GM19395 (cell line): ENCODE measurements around the gene GADD45A.
A peak's percentile ranks its signal among the peaks of the same experiment; 100 is the strongest.
"Not testable (repeated sequence)": the region's sequence is repeated elsewhere in the genome, so short reads cannot be mapped to it uniquely, and the experiment has no call there.

ENCODE experiments used
- ATAC-seq: cut with Tn5 transposase; IDR thresholded peaks from one replicate; pipeline ENCODE4 v1.9.1; 2021; ENCODE audit warnings: mild to moderate bottlenecking, moderate library complexity; ENCODE audit not compliant: unreplicated experiment

Gene GADD45A

DNA sequence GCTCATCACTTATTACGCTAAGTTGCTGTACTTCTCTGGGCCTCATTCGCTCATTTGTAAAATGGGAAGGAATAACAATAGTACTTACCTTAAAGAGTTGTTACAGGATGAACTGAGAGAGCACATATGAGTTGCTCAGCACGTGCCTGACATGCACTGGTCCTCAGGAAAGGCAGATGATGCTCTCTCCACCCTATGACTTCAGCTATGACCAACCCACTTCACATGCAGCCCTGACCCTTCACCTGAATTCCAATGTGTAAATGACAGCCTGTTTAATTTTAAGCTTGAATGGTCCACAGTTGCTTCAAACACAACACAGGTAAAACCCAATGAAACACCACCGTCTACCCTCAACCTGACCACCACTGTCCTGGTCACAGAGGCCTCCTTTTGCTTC, 32.9 kb downstream of the GADD45A start:
- ATAC-seq = no peak

- ATAC-seq = no peak
Observed at GRCh38 chr1:67719329-67720196, 34.6 kb downstream of the GADD45A start.

- ATAC-seq = no peak
Observed at GRCh38 chr1:67721112-67721511, 36.1 kb downstream of the GADD45A start.

DNA sequence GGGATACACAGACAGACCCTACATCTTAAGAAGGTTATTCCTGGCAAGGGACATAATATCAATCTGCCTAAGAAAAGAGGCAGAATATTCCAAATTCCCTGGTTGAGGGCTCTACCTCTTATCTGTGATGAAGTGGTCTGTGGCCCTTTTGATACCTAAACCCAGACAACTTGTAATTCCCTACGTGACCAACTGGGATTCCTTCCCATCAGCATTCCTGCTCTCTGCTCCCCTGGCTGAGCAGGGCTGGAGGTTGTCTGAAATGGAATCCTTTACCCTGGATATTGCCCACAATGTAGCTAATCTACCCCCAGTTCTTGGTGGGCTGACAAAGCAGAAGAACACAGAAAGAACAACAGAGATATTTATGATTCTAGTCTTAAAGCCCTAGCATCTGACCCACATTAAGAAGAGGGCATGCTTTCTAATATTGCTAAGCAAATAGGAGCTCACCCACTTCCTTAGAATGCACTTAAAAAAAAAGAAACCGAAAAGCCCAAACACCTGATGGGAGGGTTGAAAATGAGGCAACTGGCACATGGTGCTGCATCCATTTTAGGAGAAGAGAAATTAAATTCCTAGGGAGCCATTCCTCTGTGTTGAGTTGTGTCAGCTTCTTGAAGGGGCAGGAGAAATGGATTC, 36.8 kb downstream of the GADD45A start:
- ATAC-seq = no peak

- ATAC-seq = no peak
Observed at GRCh38 chr1:67722292-67722944, 37.4 kb downstream of the GADD45A start.

DNA sequence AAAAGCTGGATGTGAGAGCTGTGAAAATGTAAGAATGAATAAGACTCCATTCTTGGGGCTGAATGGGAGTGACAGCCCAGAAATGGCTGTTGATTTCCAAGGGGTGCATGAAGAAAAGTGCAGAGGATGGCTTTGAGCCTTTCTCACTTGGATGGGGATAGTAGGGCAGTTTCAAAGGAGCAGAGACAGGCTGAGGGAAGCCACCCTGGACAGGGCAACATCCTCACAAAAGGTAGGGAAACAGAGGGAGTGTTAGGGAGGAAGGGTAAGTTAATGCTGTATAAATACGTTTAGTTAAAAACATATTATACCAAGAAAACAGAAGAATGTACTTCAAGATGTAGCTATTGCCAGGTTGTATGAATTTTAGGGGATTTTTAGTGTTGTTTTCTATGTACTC, 38.1 kb downstream of the GADD45A start:
- no peak for ATAC-seq

DNA sequence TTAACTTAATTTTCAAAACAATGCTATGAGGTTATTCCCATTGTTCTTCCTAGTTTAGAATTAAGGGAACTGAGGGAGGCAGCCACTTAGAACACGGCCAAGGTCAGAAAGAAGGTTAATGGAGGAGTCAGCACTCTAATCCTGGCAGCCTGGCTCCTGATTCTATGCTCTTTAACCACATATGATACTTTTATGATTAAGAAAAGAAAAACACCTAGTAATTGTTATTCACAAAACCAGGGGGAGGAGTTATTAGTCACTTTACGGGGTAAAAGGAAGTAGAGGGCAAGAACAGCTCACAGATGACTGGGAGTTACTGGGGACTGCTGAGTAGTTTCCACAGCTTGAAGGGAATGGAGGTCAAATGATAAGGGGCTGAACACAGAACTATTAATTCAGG, 38.6 kb downstream of the GADD45A start:
- ATAC-seq = peak; percentile 75

DNA sequence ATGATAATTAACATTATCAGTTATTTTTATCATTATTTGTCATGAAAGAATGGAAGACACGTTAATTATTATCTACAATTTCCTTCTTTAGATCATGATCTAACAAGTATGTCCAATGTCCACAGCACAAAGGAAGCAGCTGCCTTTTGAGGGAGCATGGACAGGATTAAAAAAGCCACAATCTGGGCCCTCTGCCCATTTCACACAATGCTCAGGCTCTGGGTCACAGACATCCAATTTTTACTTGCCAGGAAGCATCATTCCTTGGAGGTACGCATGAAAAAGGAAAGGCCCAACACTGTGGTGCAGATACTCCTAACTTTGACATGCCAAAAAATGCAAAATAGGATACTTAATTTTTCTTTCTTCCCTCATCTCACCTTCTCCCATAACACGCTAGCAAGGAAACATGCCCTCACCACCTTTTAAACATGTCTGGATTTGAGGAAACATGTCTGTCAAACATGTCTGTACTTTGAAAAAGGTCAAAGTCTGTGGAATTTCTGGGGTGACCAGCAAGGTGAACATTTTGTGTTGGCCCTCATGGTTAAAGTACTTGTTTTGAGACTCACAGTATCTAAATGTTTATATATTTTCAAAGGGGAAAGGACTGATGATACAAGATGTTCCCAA, 40.0 kb downstream of the GADD45A start:
- no peak for ATAC-seq

DNA sequence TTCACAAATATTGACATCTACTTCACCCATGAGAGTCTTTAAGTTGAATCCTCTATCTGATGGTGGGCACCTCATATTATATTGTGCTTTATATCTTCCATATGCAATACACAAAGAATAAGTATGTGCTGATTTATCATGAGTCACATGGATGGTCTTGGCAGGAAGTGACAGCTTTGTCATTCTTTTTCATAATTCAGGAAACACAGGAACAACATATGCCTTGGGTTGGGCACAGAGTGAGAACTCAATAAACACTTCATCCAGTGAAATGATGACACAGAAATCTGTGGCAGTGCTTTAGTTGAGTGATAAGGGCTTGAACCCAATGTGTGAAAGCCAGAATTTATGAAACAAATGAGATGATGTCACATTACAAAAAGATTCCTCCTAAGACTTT, 41.2 kb downstream of the GADD45A start:
- ATAC-seq = no peak

- ATAC-seq = no peak
Observed at GRCh38 chr1:67729872-67730271, 44.9 kb downstream of the GADD45A start.

DNA sequence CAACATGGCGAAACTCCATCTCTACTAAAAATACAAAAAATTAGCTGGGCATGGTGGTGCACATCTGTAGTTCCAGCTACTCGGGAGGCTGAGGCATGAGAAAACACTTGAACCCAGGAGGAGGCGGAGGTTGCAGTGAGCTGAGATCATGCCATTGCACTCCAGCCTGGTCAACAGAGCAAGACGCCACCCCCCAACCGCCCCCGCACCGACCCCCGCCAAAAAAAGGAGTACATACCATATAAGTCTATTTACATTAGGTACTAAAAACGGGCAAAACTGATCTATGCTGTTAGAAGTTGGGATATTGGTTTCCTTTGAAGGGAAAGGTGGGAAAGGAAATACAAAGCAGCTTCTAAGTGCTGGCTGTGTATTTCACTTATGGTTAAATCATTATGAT, 45.3 kb downstream of the GADD45A start:
- ATAC-seq = not testable (repeated sequence)

DNA sequence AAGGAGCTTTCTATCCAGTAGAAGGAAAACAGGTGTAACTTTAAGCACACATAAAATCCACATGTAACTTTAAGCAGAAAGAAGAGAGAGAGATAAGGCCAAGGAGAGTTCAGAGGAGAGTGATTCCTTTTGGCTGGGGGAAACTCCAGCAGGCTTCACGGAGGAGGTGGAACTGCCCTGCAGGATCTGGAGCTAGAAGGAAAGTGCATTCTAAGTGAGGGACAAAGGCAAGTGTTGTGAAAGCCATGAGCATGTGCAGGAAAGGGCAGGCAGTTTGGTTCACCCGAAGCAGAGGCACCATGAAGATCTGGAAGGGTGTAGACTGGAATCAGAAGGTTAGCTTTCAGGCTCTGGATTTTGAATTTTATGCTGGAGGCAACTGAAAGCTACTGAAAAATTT, 46.3 kb downstream of the GADD45A start:
- ATAC-seq = no peak

GRCh38 chr1:67732750-67733151, 47.8 kb downstream of the GADD45A start:
- ATAC-seq = peak; percentile 23

GRCh38 chr1:67733681-67734322, 48.8 kb downstream of the GADD45A start:
- no peak for ATAC-seq

DNA sequence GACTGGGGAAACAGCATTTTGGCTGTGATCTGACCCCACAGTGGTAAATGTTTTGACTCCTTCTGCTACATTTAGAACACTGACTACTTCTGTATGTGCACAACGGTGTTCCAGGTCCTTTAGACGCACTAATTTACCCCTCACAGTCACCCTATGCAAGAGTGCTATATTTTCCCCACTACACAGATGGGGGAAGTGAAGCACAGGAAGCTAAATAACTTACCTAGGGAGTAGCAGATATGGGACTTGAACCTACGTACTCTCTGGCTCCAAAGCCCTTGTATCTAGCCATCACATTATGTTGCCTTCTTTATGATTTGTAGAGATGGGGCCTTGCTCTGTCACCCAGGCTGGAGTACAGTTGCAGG, 49.3 kb downstream of the GADD45A start:
- no peak for ATAC-seq

- ATAC-seq = no peak
Observed at GRCh38 chr1:67735206-67735605, 50.2 kb downstream of the GADD45A start.

GRCh38 chr1:67735806-67736627, 51.0 kb downstream of the GADD45A start:
- peak; percentile 95 for ATAC-seq

DNA sequence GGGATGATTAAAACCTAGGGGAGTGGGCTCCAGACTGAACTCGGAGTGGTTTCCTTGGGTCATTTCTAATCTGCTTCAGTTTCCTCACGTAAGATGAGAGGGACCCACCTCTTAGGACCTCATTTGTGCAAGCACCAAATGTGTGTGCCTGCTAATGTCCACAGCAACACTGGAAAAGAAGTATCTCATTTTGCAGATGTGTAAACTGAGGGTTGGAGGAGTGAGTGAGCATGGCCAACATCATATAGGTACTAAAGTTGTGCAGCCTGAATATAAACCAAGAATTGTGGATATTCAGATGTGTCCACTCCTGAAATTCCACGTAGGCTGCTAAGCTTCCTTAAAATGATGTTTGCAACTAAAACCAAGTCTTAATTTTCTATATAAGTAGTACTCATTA, 51.7 kb downstream of the GADD45A start:
- ATAC-seq = no peak

DNA sequence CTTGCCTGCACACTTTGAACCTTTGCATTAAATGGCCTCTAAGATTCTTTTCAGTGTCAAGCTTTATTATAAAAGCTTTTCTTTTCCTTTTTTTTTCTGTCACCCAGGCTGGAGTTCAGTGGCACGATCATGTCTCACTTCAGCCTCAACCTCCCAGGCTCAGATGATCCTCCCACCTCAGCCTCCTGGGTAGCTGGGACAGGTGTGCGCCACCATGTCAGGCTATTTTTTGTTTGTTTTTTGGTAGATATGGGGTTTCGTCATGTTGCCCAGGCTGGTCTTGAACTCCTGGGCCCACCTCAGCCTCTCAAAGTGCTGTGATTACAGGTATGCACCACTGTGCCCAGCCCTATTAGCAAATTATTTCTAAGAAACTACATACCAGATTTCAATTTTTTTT, 52.9 kb downstream of the GADD45A start:
- ATAC-seq = no peak
